Omental fat pad (tissue), 4 donors: Measurements from ENCODE around the gene KCNS1. TPM values are rescaled to one million over a fixed set of nuclear protein-coding genes. Genes with fewer than 3 reads are reported as not detected.

Experiments used
- ATAC-seq: fragments of 150-250 bp; one replicate; pipeline ENCODE4 v1.9.1; 2016; ENCODE audit warnings: mild to moderate bottlenecking, moderate library complexity; ENCODE audit not compliant: low FRiP score
- DNase-seq: peaks from one replicate; pipeline ENCODE4 v3.0.0-alpha.2; 2019; ENCODE audit warnings: low spot score
- total RNA-seq, 4 donors: library from RNA; depleted of rRNA; stranded (reverse); fragments of >200 nt; gene quantifications; one replicate each; pipeline ENCODE4 v1.1.0, GENCODE V29; 2016
- TF ChIP-seq, protein P1 (sequence below), 3 donors: fragments of 450-650 bp; IDR thresholded peaks; one replicate each; pipeline ENCODE4 v1.5.1; 2016 to 2017; ENCODE audit warnings: antibody characterized with exemption in 3 of 3, mild to moderate bottlenecking in 3 of 3, moderate library complexity in 2 of 3

Gene KCNS1
- total RNA-seq, 4 donors from 2014 or later = 0.47 to 0.60 (median 0.56) TPM; not detected in 1

GRCh38 chr20:45097485-45098102 lies 3.3 kb downstream of the KCNS1 start:
- DNase-seq = no peak
- TF ChIP-seq, protein P1, sequence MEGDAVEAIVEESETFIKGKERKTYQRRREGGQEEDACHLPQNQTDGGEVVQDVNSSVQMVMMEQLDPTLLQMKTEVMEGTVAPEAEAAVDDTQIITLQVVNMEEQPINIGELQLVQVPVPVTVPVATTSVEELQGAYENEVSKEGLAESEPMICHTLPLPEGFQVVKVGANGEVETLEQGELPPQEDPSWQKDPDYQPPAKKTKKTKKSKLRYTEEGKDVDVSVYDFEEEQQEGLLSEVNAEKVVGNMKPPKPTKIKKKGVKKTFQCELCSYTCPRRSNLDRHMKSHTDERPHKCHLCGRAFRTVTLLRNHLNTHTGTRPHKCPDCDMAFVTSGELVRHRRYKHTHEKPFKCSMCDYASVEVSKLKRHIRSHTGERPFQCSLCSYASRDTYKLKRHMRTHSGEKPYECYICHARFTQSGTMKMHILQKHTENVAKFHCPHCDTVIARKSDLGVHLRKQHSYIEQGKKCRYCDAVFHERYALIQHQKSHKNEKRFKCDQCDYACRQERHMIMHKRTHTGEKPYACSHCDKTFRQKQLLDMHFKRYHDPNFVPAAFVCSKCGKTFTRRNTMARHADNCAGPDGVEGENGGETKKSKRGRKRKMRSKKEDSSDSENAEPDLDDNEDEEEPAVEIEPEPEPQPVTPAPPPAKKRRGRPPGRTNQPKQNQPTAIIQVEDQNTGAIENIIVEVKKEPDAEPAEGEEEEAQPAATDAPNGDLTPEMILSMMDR (IDR thresholded peaks at IDR 0.05) = no peak
- ATAC-seq = no peak

DNA sequence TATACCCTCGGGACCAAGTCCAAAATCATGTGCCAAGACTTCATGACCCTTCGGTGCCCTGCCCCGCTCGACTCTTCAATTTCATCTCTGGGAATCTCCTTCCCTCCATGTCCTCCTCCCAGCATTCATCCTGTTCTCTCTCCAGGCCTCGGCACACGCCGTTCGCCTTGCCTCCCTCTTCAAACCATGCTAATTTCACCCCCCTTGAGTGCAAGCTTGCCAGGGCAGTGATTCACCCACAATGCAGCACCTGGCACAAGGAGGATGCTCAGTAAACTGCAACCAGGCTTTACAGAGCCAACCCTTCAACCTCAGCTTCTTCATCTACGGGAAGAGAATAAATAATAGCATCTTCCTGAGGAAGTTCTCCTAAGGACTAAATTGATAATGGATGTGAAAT lies 4.1 kb downstream of the KCNS1 start:
- ATAC-seq = no peak
- TF ChIP-seq, protein P1 (IDR thresholded peaks at IDR 0.05) = no peak

GRCh38 chr20:45095805-45096238 lies 5.1 kb downstream of the KCNS1 start:
- TF ChIP-seq, protein P1 (IDR thresholded peaks at IDR 0.05) = no peak
- ATAC-seq (no peak), DNase-seq (no peak)

More for the DNA sequence above, 4.1 kb downstream of the KCNS1 start:
- DNase-seq = no peak

- no peak for DNase-seq
- TF ChIP-seq, protein P1 (IDR thresholded peaks at IDR 0.05) = no peak
- no peak for ATAC-seq
Measured at GRCh38 chr20:45094864-45095574, 5.9 kb downstream of the KCNS1 start.

DNA sequence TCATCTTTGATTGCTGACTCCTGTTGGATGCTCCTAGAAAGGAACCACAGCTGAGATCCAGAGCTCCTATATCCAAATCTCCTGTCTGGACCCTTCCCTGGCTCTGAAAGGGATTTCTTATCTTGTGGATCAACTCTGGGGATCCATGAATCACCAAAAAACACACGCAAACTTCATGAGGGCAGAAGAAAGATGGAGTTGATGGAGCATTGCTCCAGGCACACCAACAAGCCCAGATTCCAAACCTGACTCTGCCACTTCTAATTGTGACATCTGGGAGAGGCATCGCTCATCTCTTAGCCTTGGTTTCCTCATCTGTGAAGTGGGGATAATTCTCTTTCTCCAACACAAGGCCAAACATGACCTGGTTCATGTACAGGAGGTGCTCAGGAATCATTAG lies 6.7 kb downstream of the KCNS1 start:
- TF ChIP-seq, protein P1 (IDR thresholded peaks at IDR 0.05) = no peak
- DNase-seq = no peak
- no peak for ATAC-seq

DNA sequence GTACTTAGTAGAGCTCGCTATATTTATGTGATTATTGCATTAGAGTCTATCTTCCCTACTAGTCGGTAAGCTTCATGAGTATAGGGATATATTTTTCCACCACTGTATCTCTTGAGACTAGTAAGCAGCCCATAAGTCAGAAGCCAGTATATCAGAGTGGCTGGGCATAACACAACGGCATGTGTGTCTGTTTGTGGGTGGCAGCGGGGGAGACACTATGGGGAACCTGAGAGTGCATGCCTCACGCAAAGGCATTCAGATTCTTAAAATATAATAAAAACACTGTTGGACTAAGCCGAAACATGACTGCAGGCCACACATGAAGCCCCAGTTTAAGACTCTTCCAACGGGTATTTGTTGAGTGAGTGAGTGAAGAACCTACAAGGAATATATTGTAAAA lies 8.0 kb downstream of the KCNS1 start:
- ATAC-seq (no peak), DNase-seq (no peak)
- TF ChIP-seq, protein P1 (IDR thresholded peaks at IDR 0.05) = no peak

DNA sequence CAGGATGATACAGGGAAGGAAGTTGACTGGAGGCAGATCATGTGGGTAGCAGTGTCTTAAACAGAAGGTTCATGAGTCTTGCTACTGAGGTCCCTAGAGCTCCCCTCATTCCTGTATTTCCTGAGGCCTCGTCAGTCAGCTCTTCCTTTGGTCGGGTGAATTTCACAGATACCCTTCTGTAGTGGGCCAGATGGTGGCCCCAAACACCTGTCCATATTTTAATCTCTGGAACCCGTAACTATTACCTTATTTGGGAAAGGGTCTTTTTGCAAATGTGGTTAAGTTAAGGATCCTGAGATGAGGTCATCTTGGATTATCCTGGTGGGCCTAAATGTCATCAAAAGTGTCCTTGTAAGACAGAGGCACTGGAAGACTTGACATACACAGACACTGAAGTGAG lies 9.6 kb downstream of the KCNS1 start:
- DNase-seq (no peak), ATAC-seq (no peak)
- TF ChIP-seq, protein P1 (IDR thresholded peaks at IDR 0.05) = no peak
